ENCODE results near the gene OR13C2. TPM values are rescaled to one million over a fixed set of nuclear protein-coding genes. Genes with fewer than 3 reads are reported as not detected.

OR13C2 gene
- total RNA-seq, 2 experiments from 2014 or later, result not detected

DNA sequence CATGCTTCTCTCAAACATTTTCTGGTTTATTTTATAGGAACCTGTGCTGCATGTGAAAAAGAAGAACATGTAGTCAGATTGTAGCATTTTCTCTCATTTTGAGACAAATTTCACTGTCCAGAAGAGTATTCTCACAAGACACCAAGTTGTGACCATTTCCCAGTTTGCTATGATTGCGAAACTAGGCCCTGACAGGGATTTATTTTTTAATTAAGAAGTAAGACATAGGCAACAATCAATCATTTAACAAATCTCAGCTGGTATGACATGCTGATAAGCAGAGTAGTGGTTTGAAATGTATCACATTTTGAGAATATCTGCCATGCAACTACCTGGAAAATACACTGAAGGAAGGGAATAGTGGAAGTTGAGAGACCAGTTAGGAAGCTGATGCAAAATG lies 24.9 kb downstream of the OR13C2 start:
- CTCF ChIA-PET (ENCODE audit: unreplicated experiment), result no interaction called here

DNA sequence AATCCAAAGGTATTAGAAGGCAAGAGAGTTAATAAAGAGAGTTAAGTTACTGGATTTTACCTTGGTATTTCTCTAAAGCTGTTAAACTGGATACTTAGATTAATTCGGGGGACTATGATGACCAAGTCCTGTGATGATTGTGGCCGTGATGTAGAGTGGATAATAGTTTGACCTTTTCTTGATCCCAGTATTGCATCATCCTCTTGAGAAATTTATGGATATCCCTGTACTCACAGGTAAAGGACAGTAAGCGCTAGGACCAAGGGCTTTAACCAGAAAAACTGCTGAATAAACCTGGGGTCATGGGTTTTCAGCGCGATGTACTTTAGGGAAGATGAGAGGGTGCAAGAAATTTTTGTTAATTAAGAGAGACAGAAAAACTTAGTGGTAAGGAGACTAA lies 28.2 kb downstream of the OR13C2 start:
- CTCF ChIA-PET (ENCODE audit: unreplicated experiment), result no interaction called here
- H3K36me3 ChIP-seq (ENCODE audit: insufficient read depth, low read length), result no peaks in the 10 kb centered on the region
- no peak overlapping the region for H3K4me3 ChIP-seq (ENCODE audit: low read depth, low read length, poor library complexity, severe bottlenecking)
- H2AFZ ChIP-seq (ENCODE audit: low read length), result no peak overlapping the region
- H3K9me2 ChIP-seq (ENCODE audit: insufficient read depth, low read length), result no peaks in the 10 kb centered on the region
- TF ChIP-seq EZH2phosphoT487 (IDR thresholded peaks at IDR 0.05; ENCODE audit: borderline replicate concordance, low read depth, low read length) (no peak), CTCF (conservative IDR thresholded peaks at IDR 0.05; ENCODE audit: low read length) (no peak)
- no peak overlapping the region for H3K4me2 ChIP-seq (ENCODE audit: low read length)
- no peaks in the 10 kb centered on the region for H3K79me2 ChIP-seq (ENCODE audit: insufficient read depth, low read depth, low read length)
- no peak for DNase-seq (ENCODE audit: low spot score)
- intact Hi-C loops (cut with micrococcal nuclease; ENCODE audit: unreplicated experiment), result no loop called here
- BruUV-seq (replicated peaks), result no TSS peak
- H3K4me1 ChIP-seq (ENCODE audit: insufficient read depth, low read length, poor library complexity, severe bottlenecking), result no peaks in the 10 kb centered on the region
- H3K27ac ChIP-seq (ENCODE audit: low read depth, low read length, poor library complexity, severe bottlenecking), result no peak overlapping the region
- POLR2A ChIA-PET, result no interaction called here
- no peaks in the 10 kb centered on the region for H3K9me3 ChIP-seq (ENCODE audit: low read length)
- H4K20me1 ChIP-seq (ENCODE audit: insufficient read depth, low read length), result no peaks in the 10 kb centered on the region

More for the DNA sequence above, 24.9 kb downstream of the OR13C2 start:
- Histone ChIP-seq H3K4me3 (ENCODE audit: low read depth, low read length, poor library complexity, severe bottlenecking) (no peak overlapping the region), H2AFZ (ENCODE audit: low read length) (no peak overlapping the region), H3K36me3 (ENCODE audit: insufficient read depth, low read length) (no peaks in the 10 kb centered on the region), H3K9me2 (ENCODE audit: insufficient read depth, low read length) (no peaks in the 10 kb centered on the region), H3K79me2 (ENCODE audit: insufficient read depth, low read depth, low read length) (no peaks in the 10 kb centered on the region), H4K20me1 (ENCODE audit: insufficient read depth, low read length) (no peaks in the 10 kb centered on the region), H3K4me1 (ENCODE audit: insufficient read depth, low read length, poor library complexity, severe bottlenecking) (no peaks in the 10 kb centered on the region), H3K27ac (ENCODE audit: low read depth, low read length, poor library complexity, severe bottlenecking) (no peak overlapping the region), H3K4me2 (ENCODE audit: low read length) (no peak overlapping the region), H3K9me3 (ENCODE audit: low read length) (no peaks in the 10 kb centered on the region)
- no peak for DNase-seq (ENCODE audit: low spot score)
- POLR2A ChIA-PET, result no interaction called here
- intact Hi-C loops (cut with micrococcal nuclease; ENCODE audit: unreplicated experiment), result no loop called here
- no peak for TF ChIP-seq EZH2phosphoT487 (IDR thresholded peaks at IDR 0.05; ENCODE audit: borderline replicate concordance, low read depth, low read length)
- TF ChIP-seq CTCF (conservative IDR thresholded peaks at IDR 0.05; ENCODE audit: low read length), result no peak
- no TSS peak for BruUV-seq (replicated peaks)

- ChIA-PET POLR2A (no interaction called here), CTCF (ENCODE audit: unreplicated experiment) (no interaction called here)
- intact Hi-C loops (cut with micrococcal nuclease; ENCODE audit: unreplicated experiment), result no loop called here
- no TSS peak for BruUV-seq (replicated peaks)
- Histone ChIP-seq H3K79me2 (ENCODE audit: insufficient read depth, low read depth, low read length) (no peaks in the 10 kb centered on the region), H2AFZ (ENCODE audit: low read length) (no peak overlapping the region), H3K36me3 (ENCODE audit: insufficient read depth, low read length) (no peaks in the 10 kb centered on the region), H3K4me1 (ENCODE audit: insufficient read depth, low read length, poor library complexity, severe bottlenecking) (no peaks in the 10 kb centered on the region), H3K4me3 (ENCODE audit: low read depth, low read length, poor library complexity, severe bottlenecking) (no peak overlapping the region), H4K20me1 (ENCODE audit: insufficient read depth, low read length) (no peaks in the 10 kb centered on the region), H3K4me2 (ENCODE audit: low read length) (no peak overlapping the region), H3K9me3 (ENCODE audit: low read length) (no peaks in the 10 kb centered on the region), H3K9me2 (ENCODE audit: insufficient read depth, low read length) (no peaks in the 10 kb centered on the region), H3K27ac (ENCODE audit: low read depth, low read length, poor library complexity, severe bottlenecking) (no peak overlapping the region)
- no peak for DNase-seq (ENCODE audit: low spot score)
- TF ChIP-seq CTCF (conservative IDR thresholded peaks at IDR 0.05; ENCODE audit: low read length) (no peak), EZH2phosphoT487 (IDR thresholded peaks at IDR 0.05; ENCODE audit: borderline replicate concordance, low read depth, low read length) (no peak)
Measured at GRCh38 chr9:104575456-104575855, 30.0 kb downstream of the OR13C2 start.

All from OCI-LY7 (cell line).